ENCODE results near the gene C1orf159. TPM values are rescaled to one million over a fixed set of nuclear protein-coding genes. Genes with fewer than 3 reads are reported as not detected.

The C1orf159 gene
- total and polyA plus RNA-seq, 9 of the 15 experiments (the other 6 are each of a cell fraction or from before 2014, with no cell fraction given), result 0.28 to 54.9 (median 10.6) TPM

DNA sequence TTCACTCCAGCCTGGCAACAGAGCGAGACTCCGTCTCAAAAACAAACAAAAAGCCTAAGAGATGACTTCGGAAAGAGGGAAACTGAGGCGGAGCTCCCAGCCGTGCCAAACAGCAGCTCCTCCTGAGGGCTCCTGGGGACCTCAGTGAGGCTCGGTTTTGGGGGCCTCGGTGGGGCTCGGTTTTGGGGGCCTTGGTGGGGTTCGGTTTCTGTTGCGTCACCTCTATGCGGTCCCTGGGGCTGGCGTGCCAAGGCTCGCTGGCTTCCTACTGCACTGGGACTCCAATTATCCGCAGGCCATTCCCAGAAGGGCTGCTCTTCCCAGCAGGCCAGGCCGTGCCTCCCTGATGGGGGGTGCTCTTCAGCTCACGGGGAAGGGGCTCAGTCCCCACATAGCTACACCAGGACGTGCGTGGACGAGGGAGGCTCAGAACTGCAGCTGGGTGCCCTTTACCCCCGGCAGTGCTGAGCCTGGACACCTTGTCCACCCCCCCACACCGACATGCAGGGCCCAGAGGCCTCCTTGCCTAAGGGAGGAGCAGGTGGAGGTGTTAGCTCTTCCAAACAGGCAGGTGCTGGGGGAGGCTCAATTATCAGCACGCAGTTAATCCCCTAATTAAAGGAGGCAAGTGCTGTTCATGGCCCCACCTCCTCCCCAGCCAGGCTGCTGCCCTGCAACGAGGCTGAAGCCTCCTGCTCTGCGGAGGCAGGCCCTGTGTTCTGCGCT lies 5.1 kb upstream of the C1orf159 start:
- no peak overlapping the region for H3K4me2 ChIP-seq (ENCODE audit: insufficient read depth, low read length)
- H3K9me1 ChIP-seq (ENCODE audit: control insufficient read depth, insufficient read depth, low read length), result no peaks in the 10 kb centered on the region
- BruUV-seq (replicated peaks), result no TSS peak
- in situ Hi-C loops (cut with MboI) (no loop called here), intact Hi-C loops (cut with micrococcal nuclease) (loop anchor here (5.0 kb wide), 3 partner anchors 86 to 131 kb away; partner anchors contain the start of genes B3GALT6, SDF4 and TNFRSF18)
- no peak for TF ChIP-seq ZNF717 (CRISPR knock-in tag; IDR thresholded peaks at IDR 0.05)
- TF ChIP-seq, protein P1, sequence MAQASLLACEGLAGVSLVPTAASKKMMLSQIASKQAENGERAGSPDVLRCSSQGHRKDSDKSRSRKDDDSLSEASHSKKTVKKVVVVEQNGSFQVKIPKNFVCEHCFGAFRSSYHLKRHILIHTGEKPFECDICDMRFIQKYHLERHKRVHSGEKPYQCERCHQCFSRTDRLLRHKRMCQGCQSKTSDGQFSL (CRISPR knock-in tag; IDR thresholded peaks at IDR 0.05), result peak; percentile 83; the same call in 1 of the 2 replicates
- TF ChIP-seq, protein P1 (tag; IDR thresholded peaks at IDR 0.05), result no peak
- peaks cover 0 to 65% of the 10 kb centered on the region in 2 experiments; a peak in 3 of 5 replicates for H3K4me1 ChIP-seq (replicated peaks in 1 of 2; ENCODE audit: control insufficient read depth in 2 of 2, insufficient read depth in 2 of 2, low read length in 2 of 2)
- H2AFZ ChIP-seq (ENCODE audit: low read depth, low read length), result no peak overlapping the region
- ChIA-PET POLR2A (interaction anchor here (1.2 kb wide), 1 partner anchor 9 kb away, joined by 4 read pairs; no protein-coding TSS in a partner anchor), CTCF (ENCODE audit: low intra/inter-chr PET ratio) (interaction anchor here (1.0 to 1.7 kb wide), 4 partner anchors 87 to 171 kb away, joined by 3 to 12 read pairs (median 4); no protein-coding TSS in a partner anchor)
- DNase-seq (ENCODE audit: extremely low read depth in 1 of 4, low spot score in 3 of 4) (no peak), ATAC-seq (no peak), FAIRE-seq (no peak)
- peaks cover 4% of the 10 kb centered on the region; the same call in 1 of the 2 replicates for H4K20me1 ChIP-seq (replicated peaks; ENCODE audit: control insufficient read depth, insufficient read depth, low read length)
- H3K9ac ChIP-seq (ENCODE audit: insufficient read depth in 1 of 2, low read depth in 2 of 2, low read length in 2 of 2), result peak overlapping the region in 1 of 2 experiments; percentile 8; a peak in 1 of 4 replicates
- 25% methylated on average over 23 of the region's 25 CpGs for WGBS (ENCODE audit: insufficient coverage, low coverage, missing lambda C conversion rate)
- peaks cover 9% of the 10 kb centered on the region for H3K9me3 ChIP-seq (replicated peaks; ENCODE audit: control insufficient read depth, insufficient read depth, low read depth, low read length)
- H3K27ac ChIP-seq (ENCODE audit: extremely low read depth, low read depth, low read length), result no peak overlapping the region
- H3K4me3 ChIP-seq, result no peak overlapping the region
- H3K27me3 ChIP-seq (ENCODE audit: control insufficient read depth in 2 of 2, insufficient read depth in 2 of 2, low read length in 2 of 2), result peaks cover 25 to 61% of the 10 kb centered on the region in 2 experiments; a peak in 4 of 5 replicates
- no peaks in the 10 kb centered on the region for H3K79me2 ChIP-seq (ENCODE audit: control insufficient read depth, insufficient read depth, low read length)
- no peaks in the 10 kb centered on the region for H3K36me3 ChIP-seq (ENCODE audit: control insufficient read depth, insufficient read depth, low read length)
